ENCODE results near the gene MED13L.

DNA sequence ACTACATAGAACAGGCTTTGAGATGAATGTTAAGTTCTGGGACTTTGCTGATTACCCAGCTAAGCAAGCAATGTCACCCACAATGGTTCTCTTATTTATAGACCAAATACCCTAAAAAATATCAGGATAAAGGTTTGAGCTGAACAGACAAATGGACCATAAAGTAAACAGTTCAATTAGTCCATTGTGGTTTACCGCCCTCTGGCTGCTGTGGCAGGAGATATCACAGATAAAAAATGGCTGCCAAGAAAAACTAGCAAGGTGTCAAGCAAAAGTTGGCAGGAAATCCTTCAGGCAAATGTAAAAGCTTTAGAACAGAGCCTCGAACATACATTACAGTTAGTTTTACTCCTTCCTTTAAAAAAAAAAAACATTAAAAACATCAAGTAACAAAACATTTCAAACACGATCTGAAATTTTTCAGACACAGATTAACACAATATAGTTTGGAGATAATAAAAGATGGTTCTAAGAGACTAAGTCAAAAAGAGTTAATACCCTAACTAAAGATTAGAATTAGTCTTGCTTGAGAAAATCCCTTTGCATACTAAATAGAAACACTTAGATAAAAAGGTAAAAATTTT, 41.3 kb downstream of the MED13L start:
- TF ChIP-seq, protein P1, sequence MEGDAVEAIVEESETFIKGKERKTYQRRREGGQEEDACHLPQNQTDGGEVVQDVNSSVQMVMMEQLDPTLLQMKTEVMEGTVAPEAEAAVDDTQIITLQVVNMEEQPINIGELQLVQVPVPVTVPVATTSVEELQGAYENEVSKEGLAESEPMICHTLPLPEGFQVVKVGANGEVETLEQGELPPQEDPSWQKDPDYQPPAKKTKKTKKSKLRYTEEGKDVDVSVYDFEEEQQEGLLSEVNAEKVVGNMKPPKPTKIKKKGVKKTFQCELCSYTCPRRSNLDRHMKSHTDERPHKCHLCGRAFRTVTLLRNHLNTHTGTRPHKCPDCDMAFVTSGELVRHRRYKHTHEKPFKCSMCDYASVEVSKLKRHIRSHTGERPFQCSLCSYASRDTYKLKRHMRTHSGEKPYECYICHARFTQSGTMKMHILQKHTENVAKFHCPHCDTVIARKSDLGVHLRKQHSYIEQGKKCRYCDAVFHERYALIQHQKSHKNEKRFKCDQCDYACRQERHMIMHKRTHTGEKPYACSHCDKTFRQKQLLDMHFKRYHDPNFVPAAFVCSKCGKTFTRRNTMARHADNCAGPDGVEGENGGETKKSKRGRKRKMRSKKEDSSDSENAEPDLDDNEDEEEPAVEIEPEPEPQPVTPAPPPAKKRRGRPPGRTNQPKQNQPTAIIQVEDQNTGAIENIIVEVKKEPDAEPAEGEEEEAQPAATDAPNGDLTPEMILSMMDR (conservative IDR thresholded peaks at IDR 0.05 in 1 of 2, IDR thresholded peaks at IDR 0.05 in 1 of 2; ENCODE audit: low read depth in 1 of 2, low read length in 2 of 2): peak; percentile 74 to 75
- no peak for TF ChIP-seq EZH2 (IDR thresholded peaks at IDR 0.05; ENCODE audit: low read length, missing control alignments)
